Ammon's horn (tissue), 1 donor: ENCODE data around the gene CEPT1.
"Not testable (repeated sequence)": the region's sequence is repeated elsewhere in the genome, so short reads cannot be mapped to it uniquely, and the experiment has no call there.

ENCODE experiments used
- DNase-seq: peaks from one replicate; pipeline ENCODE4 v3.0.0-alpha.2; 2016; ENCODE audit warnings: low spot score

The CEPT1 gene

GRCh38 chr1:111212634-111213335 lies 72.8 kb downstream of the CEPT1 start:
- no peak for DNase-seq

GRCh38 chr1:111213412-111213811 lies 73.4 kb downstream of the CEPT1 start:
- DNase-seq = no peak

- no peak for DNase-seq
Measured at GRCh38 chr1:111214074-111214801, 74.2 kb downstream of the CEPT1 start.

GRCh38 chr1:111214884-111215283 lies 74.9 kb downstream of the CEPT1 start:
- no peak for DNase-seq

GRCh38 chr1:111215285-111215684 lies 75.3 kb downstream of the CEPT1 start:
- not testable (repeated sequence) for DNase-seq

GRCh38 chr1:111216751-111217150 lies 76.7 kb downstream of the CEPT1 start:
- no peak for DNase-seq

- no peak for DNase-seq
Measured at GRCh38 chr1:111217183-111217910, 77.3 kb downstream of the CEPT1 start.

- DNase-seq = no peak
Measured at GRCh38 chr1:111218701-111219556, 78.9 kb downstream of the CEPT1 start.

- peak; percentile 70 for DNase-seq
Measured at GRCh38 chr1:111219557-111220286, 79.7 kb downstream of the CEPT1 start.

- DNase-seq = no peak
Measured at GRCh38 chr1:111220302-111220890, 80.4 kb downstream of the CEPT1 start.

- no peak for DNase-seq
Measured at GRCh38 chr1:111221276-111221632, 81.2 kb downstream of the CEPT1 start.

- peak; percentile 27 for DNase-seq
Measured at GRCh38 chr1:111221633-111222291, 81.7 kb downstream of the CEPT1 start.

GRCh38 chr1:111222308-111223125 lies 82.5 kb downstream of the CEPT1 start:
- peak; percentile 82 for DNase-seq

GRCh38 chr1:111223126-111223685 lies 83.2 kb downstream of the CEPT1 start:
- DNase-seq = no peak

GRCh38 chr1:111225091-111225490 lies 85.1 kb downstream of the CEPT1 start:
- DNase-seq = no peak

- DNase-seq = no peak
Measured at GRCh38 chr1:111225717-111226400, 85.8 kb downstream of the CEPT1 start.

- no peak for DNase-seq
Measured at GRCh38 chr1:111227434-111227833, 87.4 kb downstream of the CEPT1 start, which contains the start of gene CHI3L2. TSS of gene CHI3L2 (plus strand) at chr1:111227713. CDS start at chr1:111227730, 17 bp downstream.
